Measurements from ENCODE around the gene MED27. TPM values are rescaled to one million over a fixed set of nuclear protein-coding genes. Genes with fewer than 3 reads are reported as not detected.

The MED27 gene
- total and polyA plus RNA-seq, 10 of the 15 experiments (the other 5 are each of a cell fraction or from before 2014, with no cell fraction given): 20.3 to 50.3 (median 35.5) TPM

DNA sequence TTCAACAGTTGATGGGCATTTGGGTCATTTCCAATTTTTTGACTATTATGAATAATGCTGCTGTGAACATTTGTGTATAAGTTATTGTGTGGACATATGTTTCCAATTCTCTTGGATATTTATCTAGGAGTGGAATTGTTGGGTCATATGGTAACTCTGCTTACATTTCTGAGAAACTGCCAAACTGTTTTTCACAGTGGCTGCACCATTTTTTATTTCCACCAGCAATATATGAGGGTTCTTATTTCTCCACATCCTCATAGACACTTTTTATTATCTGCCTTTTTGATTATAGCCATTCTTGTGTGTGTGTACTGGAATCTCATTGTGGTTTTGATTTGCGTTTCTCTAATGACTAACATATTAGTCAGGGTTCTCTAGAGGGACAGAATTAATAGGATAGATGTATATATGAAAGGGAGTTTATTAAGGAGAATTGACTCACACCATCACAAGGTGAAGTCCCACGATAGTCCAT, 14.7 kb upstream of the MED27 start:
- in situ Hi-C loops (cut with MboI): no loop called here
- WGBS (ENCODE audit: insufficient coverage, insufficient replicate concordance, low lambda C conversion rate, missing lambda C conversion rate): 0% methylated on average over 2 of the region's 2 CpGs
- SMC1A ChIA-PET (ENCODE audit: uncharacterized antibody, unreplicated experiment): no interaction called here
- Histone ChIP-seq H3K27me3 (replicated peaks in 1 of 2; ENCODE audit: control insufficient read depth in 2 of 2, insufficient read depth in 2 of 2, low read length in 1 of 2) (peaks cover 0 to 3% of the 10 kb centered on the region in 2 experiments; a peak in 1 of 4 replicates), H3K9me3 (replicated peaks; ENCODE audit: control insufficient read depth, insufficient read depth, low read length) (no peaks in the 10 kb centered on the region), H3K27ac (ENCODE audit: control insufficient read depth, insufficient read depth) (no peak overlapping the region), H2AFZ (ENCODE audit: control insufficient read depth, low read depth, low read length) (no peak overlapping the region), H3K4me3 (no peak overlapping the region), H3K9ac (ENCODE audit: control insufficient read depth, insufficient read depth, low read length) (no peak overlapping the region), H4K20me1 (ENCODE audit: control insufficient read depth, insufficient read depth) (no peaks in the 10 kb centered on the region), H3K4me1 (ENCODE audit: control insufficient read depth, insufficient read depth, low read length) (no peaks in the 10 kb centered on the region), H3K36me3 (ENCODE audit: control insufficient read depth in 2 of 2, insufficient read depth in 2 of 2, low read length in 1 of 2) (no peaks in the 10 kb centered on the region), H3K79me2 (ENCODE audit: control insufficient read depth, insufficient read depth, low read length) (no peaks in the 10 kb centered on the region), H3K4me2 (ENCODE audit: control insufficient read depth, insufficient read depth) (no peak overlapping the region)
- RAD21 ChIA-PET (ENCODE audit: unreplicated experiment): no interaction called here
- no peak for ATAC-seq
- no peak for FAIRE-seq
- no peak for DNase-seq (ENCODE audit: low read depth, low spot score)
- POLR2A ChIA-PET: no interaction called here
- CTCF ChIA-PET: no interaction called here
- BruUV-seq (replicated peaks): no TSS peak
- TF ChIP-seq EZH2 (IDR thresholded peaks at IDR 0.05; ENCODE audit: borderline replicate concordance, control insufficient read depth, low read depth, low read length) (no peak), RAD21 (IDR thresholded peaks at IDR 0.05; ENCODE audit: insufficient read depth, low read depth, low read length) (no peak), TAF1 (IDR thresholded peaks at IDR 0.05; ENCODE audit: borderline replicate concordance, low read depth, low read length) (no peak), TCF12 (IDR thresholded peaks at IDR 0.05; ENCODE audit: low read depth, low read length) (no peak), YY1 (IDR thresholded peaks at IDR 0.05; ENCODE audit: low read depth, low read length) (no peak), STAT1 (conservative IDR thresholded peaks at IDR 0.05) (no peak), MYB (IDR thresholded peaks at IDR 0.05; ENCODE audit: borderline replicate concordance, low read depth, low read length) (no peak), MEF2A (IDR thresholded peaks at IDR 0.05; ENCODE audit: insufficient read depth, low read depth, low read length) (no peak)
- TF ChIP-seq, protein P1, sequence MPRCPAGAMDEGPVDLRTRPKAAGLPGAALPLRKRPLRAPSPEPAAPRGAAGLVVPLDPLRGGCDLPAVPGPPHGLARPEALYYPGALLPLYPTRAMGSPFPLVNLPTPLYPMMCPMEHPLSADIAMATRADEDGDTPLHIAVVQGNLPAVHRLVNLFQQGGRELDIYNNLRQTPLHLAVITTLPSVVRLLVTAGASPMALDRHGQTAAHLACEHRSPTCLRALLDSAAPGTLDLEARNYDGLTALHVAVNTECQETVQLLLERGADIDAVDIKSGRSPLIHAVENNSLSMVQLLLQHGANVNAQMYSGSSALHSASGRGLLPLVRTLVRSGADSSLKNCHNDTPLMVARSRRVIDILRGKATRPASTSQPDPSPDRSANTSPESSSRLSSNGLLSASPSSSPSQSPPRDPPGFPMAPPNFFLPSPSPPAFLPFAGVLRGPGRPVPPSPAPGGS (IDR thresholded peaks at IDR 0.05; ENCODE audit: borderline replicate concordance, insufficient read depth, low read depth, low read length, poor library complexity, severe bottlenecking): no peak
- TF ChIP-seq, protein P2, sequence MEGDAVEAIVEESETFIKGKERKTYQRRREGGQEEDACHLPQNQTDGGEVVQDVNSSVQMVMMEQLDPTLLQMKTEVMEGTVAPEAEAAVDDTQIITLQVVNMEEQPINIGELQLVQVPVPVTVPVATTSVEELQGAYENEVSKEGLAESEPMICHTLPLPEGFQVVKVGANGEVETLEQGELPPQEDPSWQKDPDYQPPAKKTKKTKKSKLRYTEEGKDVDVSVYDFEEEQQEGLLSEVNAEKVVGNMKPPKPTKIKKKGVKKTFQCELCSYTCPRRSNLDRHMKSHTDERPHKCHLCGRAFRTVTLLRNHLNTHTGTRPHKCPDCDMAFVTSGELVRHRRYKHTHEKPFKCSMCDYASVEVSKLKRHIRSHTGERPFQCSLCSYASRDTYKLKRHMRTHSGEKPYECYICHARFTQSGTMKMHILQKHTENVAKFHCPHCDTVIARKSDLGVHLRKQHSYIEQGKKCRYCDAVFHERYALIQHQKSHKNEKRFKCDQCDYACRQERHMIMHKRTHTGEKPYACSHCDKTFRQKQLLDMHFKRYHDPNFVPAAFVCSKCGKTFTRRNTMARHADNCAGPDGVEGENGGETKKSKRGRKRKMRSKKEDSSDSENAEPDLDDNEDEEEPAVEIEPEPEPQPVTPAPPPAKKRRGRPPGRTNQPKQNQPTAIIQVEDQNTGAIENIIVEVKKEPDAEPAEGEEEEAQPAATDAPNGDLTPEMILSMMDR (IDR thresholded peaks at IDR 0.05 in 2 of 3, conservative IDR thresholded peaks at IDR 0.05 in 1 of 3; ENCODE audit: control insufficient read depth in 2 of 3, extremely low read depth in 1 of 3, insufficient read depth in 1 of 3, low read depth in 3 of 3, low read length in 3 of 3): no peak
- intact Hi-C loops (cut with micrococcal nuclease; ENCODE audit: unreplicated experiment): no loop called here
